ENCODE results near the gene MYG1. TPM values are rescaled to one million over a fixed set of nuclear protein-coding genes. Genes with fewer than 3 reads are reported as not detected.

The MYG1 gene
- total RNA-seq, 2 experiments from 2014 or later: 53.4 to 64.9 TPM

DNA sequence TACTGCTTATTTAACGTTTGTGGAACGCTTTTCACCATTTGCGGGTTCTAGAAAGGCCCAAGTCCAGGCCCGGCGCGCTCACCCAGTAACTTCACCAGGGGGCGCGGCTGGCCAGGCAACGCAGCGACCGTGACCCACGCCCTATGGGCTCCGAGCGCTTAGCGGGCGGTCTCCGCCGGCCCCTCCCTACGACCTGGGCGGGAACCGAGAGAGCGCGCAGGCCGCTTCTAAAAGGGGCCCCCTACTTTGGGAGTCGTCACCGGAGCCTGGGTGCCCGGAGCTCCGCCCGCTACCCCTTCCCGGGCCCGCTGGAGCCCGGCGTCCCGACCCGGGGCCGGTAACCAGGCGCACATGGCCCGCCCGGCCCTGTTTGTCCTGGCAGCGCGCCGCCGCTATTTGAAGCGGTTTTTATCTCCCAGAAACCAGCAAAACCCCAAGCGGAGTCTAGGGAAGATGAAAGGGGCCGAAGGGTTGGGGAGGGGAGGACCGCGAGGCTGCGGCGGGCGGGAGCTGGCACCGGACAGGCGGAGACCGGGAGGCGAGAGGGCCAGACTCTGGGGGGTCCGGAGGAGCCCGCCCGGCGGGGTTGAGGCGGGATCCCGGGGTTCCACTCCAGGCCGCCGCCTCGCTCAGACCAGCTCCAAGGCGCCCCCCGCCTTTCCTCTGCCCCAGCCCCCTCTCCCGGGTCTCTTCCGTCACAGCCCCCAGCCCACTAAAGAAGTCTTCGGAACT is 25.4 kb downstream of the MYG1 start:
- Histone ChIP-seq H4K20me1 (ENCODE audit: insufficient read depth, low read length) (no peaks in the 10 kb centered on the region), H3K4me1 (ENCODE audit: insufficient read depth, low read length, poor library complexity, severe bottlenecking) (peaks cover 42% of the 10 kb centered on the region), H3K79me2 (ENCODE audit: insufficient read depth, low read depth, low read length) (peaks cover 10% of the 10 kb centered on the region; the same call in 1 of the 2 replicates), H3K27ac (ENCODE audit: low read depth, low read length, poor library complexity, severe bottlenecking) (peak overlapping the region; percentile 82), H3K4me3 (ENCODE audit: low read depth, low read length, poor library complexity, severe bottlenecking) (peak overlapping the region; percentile 70), H3K4me2 (ENCODE audit: low read length) (peak overlapping the region; percentile 86), H3K9me3 (ENCODE audit: low read length) (no peaks in the 10 kb centered on the region), H2AFZ (ENCODE audit: low read length) (peak overlapping the region; percentile 82), H3K36me3 (ENCODE audit: insufficient read depth, low read length) (peaks cover 5% of the 10 kb centered on the region; the same call in 1 of the 2 replicates), H3K9me2 (ENCODE audit: insufficient read depth, low read length) (no peaks in the 10 kb centered on the region)
- TF ChIP-seq EZH2phosphoT487 (IDR thresholded peaks at IDR 0.05; ENCODE audit: borderline replicate concordance, low read depth, low read length): no peak
- TF ChIP-seq CTCF (conservative IDR thresholded peaks at IDR 0.05; ENCODE audit: low read length): peak; percentile 83
- intact Hi-C loops (cut with micrococcal nuclease; ENCODE audit: unreplicated experiment): loop anchor here (1.0 to 5.0 kb wide), 6 partner anchors 20 to 352 kb away; partner anchors contain the start of genes ATP5MC2 and TARBP2
- peak; percentile 92 for DNase-seq (ENCODE audit: low spot score)
- ChIA-PET CTCF (ENCODE audit: unreplicated experiment) (interaction anchor here (0.6 to 5.7 kb wide), 4 partner anchors 20 to 184 kb away, joined by 3 to 43 read pairs (median 6); partner anchors contain the start of genes SP1 and TARBP2), POLR2A (interaction anchor here (1.1 to 5.8 kb wide), 6 partner anchors 14 to 175 kb away, joined by 3 to 30 read pairs (median 6); partner anchors contain the start of genes MAP3K12, SP1 and TARBP2)
- no TSS peak for BruUV-seq (replicated peaks)

GRCh38 chr12:53325511-53326061 is 26.1 kb downstream of the MYG1 start:
- ChIA-PET CTCF (ENCODE audit: unreplicated experiment) (interaction anchor here (0.6 to 5.7 kb wide), 3 partner anchors 19 to 183 kb away, joined by 3 to 43 read pairs (median 4); partner anchors contain the start of gene SP1), POLR2A (interaction anchor here (1.8 to 5.8 kb wide), 2 partner anchors 20 to 54 kb away, joined by 7 to 30 read pairs; partner anchors contain the start of gene SP1)
- no TSS peak for BruUV-seq (replicated peaks)
- Histone ChIP-seq H3K79me2 (ENCODE audit: insufficient read depth, low read depth, low read length) (peaks cover 4% of the 10 kb centered on the region; the same call in 1 of the 2 replicates), H3K9me3 (ENCODE audit: low read length) (no peaks in the 10 kb centered on the region), H3K4me1 (ENCODE audit: insufficient read depth, low read length, poor library complexity, severe bottlenecking) (peaks cover 36% of the 10 kb centered on the region), H3K4me3 (ENCODE audit: low read depth, low read length, poor library complexity, severe bottlenecking) (peak overlapping the region; percentile 70), H3K36me3 (ENCODE audit: insufficient read depth, low read length) (no peaks in the 10 kb centered on the region), H2AFZ (ENCODE audit: low read length) (peak overlapping the region; percentile 82), H3K27ac (ENCODE audit: low read depth, low read length, poor library complexity, severe bottlenecking) (peak overlapping the region; percentile 82), H3K4me2 (ENCODE audit: low read length) (peak overlapping the region; percentile 86), H4K20me1 (ENCODE audit: insufficient read depth, low read length) (no peaks in the 10 kb centered on the region), H3K9me2 (ENCODE audit: insufficient read depth, low read length) (no peaks in the 10 kb centered on the region)
- peak; percentile 52 for DNase-seq (ENCODE audit: low spot score)
- intact Hi-C loops (cut with micrococcal nuclease; ENCODE audit: unreplicated experiment): loop anchor here (2.0 kb wide), 2 partner anchors 53 to 175 kb away; partner anchors contain the start of gene TARBP2
- TF ChIP-seq CTCF (conservative IDR thresholded peaks at IDR 0.05; ENCODE audit: low read length) (no peak), EZH2phosphoT487 (IDR thresholded peaks at IDR 0.05; ENCODE audit: borderline replicate concordance, low read depth, low read length) (no peak)

Data from OCI-LY7 (cell line).